Measurements from ENCODE around the gene DLX1.

The DLX1 gene

DNA sequence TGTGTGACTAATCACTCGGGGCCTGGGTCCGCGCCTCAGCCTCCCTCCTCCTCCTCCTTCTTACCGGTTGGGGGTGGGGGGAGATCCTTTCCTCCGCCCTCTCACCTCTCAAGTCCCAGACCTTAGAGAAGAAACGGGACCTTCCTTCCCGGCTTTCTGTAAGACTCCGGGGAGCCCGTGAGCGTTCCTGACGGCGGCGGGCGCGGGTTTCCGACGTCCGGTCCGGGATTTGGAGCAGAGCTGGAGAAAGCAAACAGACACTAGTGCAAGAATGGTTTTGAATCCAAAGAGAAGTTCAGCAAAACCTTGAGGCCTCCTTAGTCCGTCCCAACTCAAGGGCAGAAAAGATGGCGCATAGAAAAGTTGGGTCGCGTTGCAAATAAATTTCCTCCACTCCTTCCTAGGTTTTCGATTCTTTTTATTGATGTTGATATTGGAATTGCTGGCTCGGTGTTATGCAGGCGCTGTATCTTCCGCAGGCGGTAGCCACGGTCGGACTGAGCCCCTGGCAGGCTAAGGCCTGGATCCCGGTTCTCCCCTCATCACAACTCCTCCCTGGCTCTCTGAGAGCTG lies 2.0 kb downstream of the DLX1 start:
- H3K27ac Mint-ChIP-seq = peak overlapping the region; percentile 92
- ATAC-seq (replicated peaks) (no peak), DNase-seq (no peak)
- peaks cover 4 to 9% of the 10 kb centered on the region in 2 donors for H3K9me3 Mint-ChIP-seq
- peaks cover 31 to 53% of the 10 kb centered on the region in 2 donors for H3K4me1 Mint-ChIP-seq
- peak overlapping the region; percentile 51 to 66 for H3K4me3 Mint-ChIP-seq
- H3K36me3 Mint-ChIP-seq = peaks cover 10 to 15% of the 10 kb centered on the region in 2 donors
- H3K27me3 Mint-ChIP-seq = peaks cover 82 to 86% of the 10 kb centered on the region in 2 donors

DNA sequence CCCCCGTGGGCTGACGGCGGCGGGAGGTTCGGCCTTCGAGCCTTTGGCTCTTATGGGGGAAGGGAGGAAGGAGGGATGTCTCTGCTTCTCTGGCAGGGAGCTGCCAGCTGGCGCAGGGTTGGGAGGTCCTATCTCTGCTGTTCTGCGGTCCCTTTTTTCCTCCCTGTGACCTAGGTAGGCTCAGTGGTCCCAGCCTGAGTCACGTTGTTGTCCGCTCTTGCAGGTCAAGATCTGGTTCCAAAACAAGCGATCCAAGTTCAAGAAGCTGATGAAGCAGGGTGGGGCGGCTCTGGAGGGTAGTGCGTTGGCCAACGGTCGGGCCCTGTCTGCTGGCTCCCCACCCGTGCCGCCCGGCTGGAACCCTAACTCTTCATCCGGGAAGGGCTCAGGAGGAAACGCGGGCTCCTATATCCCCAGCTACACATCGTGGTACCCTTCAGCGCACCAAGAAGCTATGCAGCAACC lies 2.5 kb downstream of the DLX1 start:
- H3K9me3 Mint-ChIP-seq = peaks cover 4 to 9% of the 10 kb centered on the region in 2 donors

DNA sequence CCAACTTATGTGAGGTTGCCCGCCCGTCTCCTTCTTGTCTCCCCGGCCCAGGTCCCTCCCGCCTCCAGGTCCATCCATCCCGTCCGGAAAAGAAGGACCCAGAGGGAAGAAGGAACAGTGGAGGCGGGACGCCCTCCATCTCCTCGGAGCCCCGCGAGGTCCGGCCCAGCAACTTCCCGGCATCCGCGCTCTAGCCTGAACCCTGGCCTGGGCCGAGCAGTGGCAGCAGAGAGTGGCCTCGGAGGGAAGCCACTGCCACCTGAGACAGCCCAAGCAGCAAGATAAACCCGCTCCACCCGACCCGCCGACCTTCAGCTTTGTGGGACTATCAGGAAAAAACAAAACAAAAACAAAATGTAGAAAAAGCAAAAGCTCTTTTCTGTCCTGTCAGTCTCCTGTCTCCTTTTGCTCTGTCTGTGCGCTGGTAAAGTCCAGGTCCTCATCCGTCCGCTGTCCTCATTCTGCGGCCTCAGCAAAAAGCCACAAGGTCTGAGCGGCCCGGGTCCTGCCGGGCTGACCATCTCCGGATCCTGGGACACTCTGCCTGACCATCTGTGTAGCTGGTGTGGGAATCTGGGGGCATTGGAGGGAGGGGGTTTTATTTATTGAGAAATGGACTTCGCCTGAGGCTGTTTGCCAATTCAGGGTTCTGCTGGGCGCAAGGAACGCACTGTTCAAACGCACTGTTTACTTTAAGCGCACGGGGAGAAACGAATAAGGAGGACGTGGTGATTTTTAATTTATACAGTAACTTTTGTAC lies 3.1 kb downstream of the DLX1 start:
- Mint-ChIP-seq H3K9me3 (peaks cover 4 to 9% of the 10 kb centered on the region in 2 donors), H3K36me3 (peaks cover 10 to 19% of the 10 kb centered on the region in 2 donors), H3K27me3 (peaks cover 86 to 88% of the 10 kb centered on the region in 2 donors), H3K27ac (peak overlapping the region; percentile 92), H3K4me3 (peak overlapping the region; percentile 25 to 66), H3K4me1 (peaks cover 29 to 53% of the 10 kb centered on the region in 2 donors)
- ATAC-seq (replicated peaks) (no peak), DNase-seq (no peak)

More for the DNA sequence above, 2.5 kb downstream of the DLX1 start:
- peaks cover 86% of the 10 kb centered on the region in 2 donors for H3K27me3 Mint-ChIP-seq
- H3K36me3 Mint-ChIP-seq = peaks cover 10 to 15% of the 10 kb centered on the region in 2 donors
- peaks cover 31 to 53% of the 10 kb centered on the region in 2 donors for H3K4me1 Mint-ChIP-seq
- ATAC-seq (replicated peaks) (no peak), DNase-seq (no peak)
- H3K4me3 Mint-ChIP-seq = peak overlapping the region; percentile 51 to 66
- H3K27ac Mint-ChIP-seq = peak overlapping the region; percentile 92

DNA sequence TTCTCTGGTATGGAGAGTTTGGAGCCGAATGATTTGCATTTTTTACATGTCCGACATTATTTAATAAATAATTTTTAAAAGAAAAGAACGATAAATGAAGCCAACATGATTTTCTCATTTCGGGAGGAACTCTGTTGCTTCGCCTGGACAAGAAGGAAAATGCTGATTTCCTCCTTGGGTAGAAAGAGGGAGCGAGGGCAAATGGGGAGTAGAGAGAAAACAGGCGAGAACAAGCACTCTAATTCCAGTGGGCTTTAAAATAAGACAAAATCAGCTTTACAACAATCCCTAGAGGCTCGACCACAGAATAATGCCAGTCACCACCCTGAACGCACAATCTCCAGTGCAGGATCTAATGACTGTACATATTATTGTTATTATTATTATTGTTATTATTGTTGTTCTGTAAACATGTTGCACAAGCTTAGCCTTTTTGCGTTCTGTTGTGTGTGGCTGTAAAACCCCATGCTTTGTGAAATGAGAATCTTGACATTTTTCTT lies 3.7 kb downstream of the DLX1 start:
- Mint-ChIP-seq H3K9me3 (peaks cover 4 to 9% of the 10 kb centered on the region in 2 donors), H3K27me3 (peaks cover 82 to 86% of the 10 kb centered on the region in 2 donors), H3K4me1 (peaks cover 25 to 47% of the 10 kb centered on the region in 2 donors), H3K36me3 (peaks cover 10 to 19% of the 10 kb centered on the region in 2 donors), H3K27ac (no peak overlapping the region), H3K4me3 (no peak overlapping the region)
- ATAC-seq (replicated peaks) (no peak), DNase-seq (no peak)

DNA sequence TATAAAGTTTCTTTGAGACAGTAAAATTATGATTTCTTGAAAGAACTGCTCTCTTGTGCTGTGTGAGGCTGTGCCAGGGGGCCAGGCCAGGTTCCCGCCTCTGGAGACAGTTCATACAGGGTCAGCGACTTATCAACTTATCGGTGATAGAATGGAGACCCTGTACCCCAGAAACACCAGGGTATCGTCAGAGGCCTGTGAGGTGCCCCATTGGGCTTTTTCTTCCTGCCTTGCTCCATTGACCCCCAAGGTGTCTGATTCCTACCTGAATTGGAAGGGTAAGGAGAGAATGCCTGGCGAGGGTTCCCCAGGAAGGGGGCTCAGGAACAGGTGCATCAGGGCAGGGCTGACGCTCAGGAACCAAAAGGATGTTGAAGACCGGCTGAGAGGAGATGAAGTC lies 4.3 kb downstream of the DLX1 start:
- H3K4me1 Mint-ChIP-seq = peaks cover 20 to 41% of the 10 kb centered on the region in 2 donors
- H3K9me3 Mint-ChIP-seq = peaks cover 4 to 9% of the 10 kb centered on the region in 2 donors
- DNase-seq (no peak), ATAC-seq (replicated peaks) (no peak)
- H3K36me3 Mint-ChIP-seq = peaks cover 10 to 19% of the 10 kb centered on the region in 2 donors
- H3K27ac Mint-ChIP-seq = peak overlapping the region; percentile 51
- no peak overlapping the region for H3K4me3 Mint-ChIP-seq
- peaks cover 76 to 86% of the 10 kb centered on the region in 2 donors for H3K27me3 Mint-ChIP-seq

DNA sequence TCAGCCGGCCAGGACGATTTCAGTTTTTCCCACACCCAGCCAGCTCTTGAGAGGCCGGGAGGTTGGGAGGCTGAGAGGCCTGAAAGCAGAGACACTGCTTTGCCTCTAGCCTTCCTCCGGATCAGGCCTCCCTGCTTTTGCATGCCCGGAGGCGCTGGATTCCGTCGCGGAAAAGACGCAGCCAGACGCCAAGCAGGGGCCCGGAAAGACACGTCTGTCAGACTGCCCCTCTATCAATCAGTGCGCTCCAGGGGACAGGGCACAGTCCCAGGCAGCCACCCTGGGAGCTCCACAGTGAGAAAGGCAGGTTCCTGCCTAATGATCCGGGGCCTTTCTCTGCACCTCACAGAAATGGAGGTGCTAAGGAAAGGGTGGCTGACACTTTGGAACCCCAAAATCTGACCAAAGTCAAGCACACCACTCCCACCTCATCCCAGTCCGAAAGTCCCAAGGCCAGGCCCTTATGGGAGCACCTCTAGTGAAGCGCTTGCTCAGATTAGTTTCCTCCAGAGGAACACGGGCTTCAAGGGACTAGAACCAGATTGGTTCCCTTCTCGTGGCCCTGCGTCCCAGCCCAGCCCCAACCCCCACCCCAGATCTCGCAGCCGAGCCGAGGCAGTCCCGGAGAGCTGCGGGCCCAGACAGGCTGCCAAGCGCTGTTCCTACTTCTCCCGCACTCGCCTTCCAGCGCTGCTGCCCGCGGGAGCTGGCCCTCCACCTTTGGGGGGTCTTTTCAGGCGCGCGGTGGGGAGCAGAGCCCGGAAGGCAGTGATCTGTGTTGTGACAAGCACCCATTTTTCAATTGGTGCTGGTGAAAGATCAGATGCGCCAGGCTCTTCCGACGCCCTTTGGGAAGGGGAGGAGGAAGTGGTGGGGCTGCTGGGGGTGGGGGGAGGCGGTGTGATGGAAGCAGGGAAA lies 5.0 kb downstream of the DLX1 start:
- ATAC-seq (replicated peaks) (no peak), DNase-seq (no peak)
- H3K36me3 Mint-ChIP-seq = peaks cover 10 to 19% of the 10 kb centered on the region in 2 donors
- H3K4me3 Mint-ChIP-seq = peak overlapping the region in 1 of 2 donors; percentile 13
- peaks cover 15 to 39% of the 10 kb centered on the region in 2 donors for H3K4me1 Mint-ChIP-seq
- peaks cover 72 to 84% of the 10 kb centered on the region in 2 donors for H3K27me3 Mint-ChIP-seq
- peaks cover 4 to 9% of the 10 kb centered on the region in 2 donors for H3K9me3 Mint-ChIP-seq
- H3K27ac Mint-ChIP-seq = no peak overlapping the region

DNA sequence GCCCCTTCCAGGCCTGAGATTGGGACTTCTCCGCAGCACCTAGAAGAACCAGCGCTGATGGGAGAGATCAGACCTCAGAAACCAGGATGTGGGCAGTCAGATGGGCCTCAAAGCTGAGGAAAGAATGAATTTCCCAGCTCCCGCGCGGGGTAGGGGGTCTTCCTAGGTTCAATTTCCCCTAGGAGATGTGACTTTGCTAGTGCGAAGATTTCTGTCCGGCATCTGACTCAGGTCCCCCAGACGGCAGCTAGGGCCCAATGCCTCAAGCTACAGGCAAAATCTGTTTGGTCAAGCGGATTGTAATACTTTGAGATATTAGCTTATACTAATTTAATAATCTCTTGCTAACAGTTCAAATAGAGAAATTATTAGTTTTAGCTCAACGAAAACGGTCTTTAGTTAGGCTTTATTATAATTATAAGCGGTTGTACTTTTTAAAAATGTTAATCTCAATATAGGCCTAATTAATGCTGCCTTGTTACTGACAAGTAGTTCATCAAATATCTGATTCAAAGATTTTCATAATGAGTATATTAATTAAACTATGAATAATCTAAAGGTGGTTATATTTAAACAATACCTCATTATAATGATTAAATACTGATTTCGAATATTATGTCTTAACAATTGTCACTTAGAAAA lies 5.8 kb downstream of the DLX1 start:
- Mint-ChIP-seq H3K9me3 (peaks cover 4 to 9% of the 10 kb centered on the region in 2 donors), H3K27ac (no peak overlapping the region), H3K36me3 (peaks cover 7 to 19% of the 10 kb centered on the region in 2 donors), H3K4me3 (no peak overlapping the region), H3K27me3 (peaks cover 72 to 84% of the 10 kb centered on the region in 2 donors), H3K4me1 (peaks cover 16 to 39% of the 10 kb centered on the region in 2 donors)
- no peak for DNase-seq
- ATAC-seq (replicated peaks) = no peak

DNA sequence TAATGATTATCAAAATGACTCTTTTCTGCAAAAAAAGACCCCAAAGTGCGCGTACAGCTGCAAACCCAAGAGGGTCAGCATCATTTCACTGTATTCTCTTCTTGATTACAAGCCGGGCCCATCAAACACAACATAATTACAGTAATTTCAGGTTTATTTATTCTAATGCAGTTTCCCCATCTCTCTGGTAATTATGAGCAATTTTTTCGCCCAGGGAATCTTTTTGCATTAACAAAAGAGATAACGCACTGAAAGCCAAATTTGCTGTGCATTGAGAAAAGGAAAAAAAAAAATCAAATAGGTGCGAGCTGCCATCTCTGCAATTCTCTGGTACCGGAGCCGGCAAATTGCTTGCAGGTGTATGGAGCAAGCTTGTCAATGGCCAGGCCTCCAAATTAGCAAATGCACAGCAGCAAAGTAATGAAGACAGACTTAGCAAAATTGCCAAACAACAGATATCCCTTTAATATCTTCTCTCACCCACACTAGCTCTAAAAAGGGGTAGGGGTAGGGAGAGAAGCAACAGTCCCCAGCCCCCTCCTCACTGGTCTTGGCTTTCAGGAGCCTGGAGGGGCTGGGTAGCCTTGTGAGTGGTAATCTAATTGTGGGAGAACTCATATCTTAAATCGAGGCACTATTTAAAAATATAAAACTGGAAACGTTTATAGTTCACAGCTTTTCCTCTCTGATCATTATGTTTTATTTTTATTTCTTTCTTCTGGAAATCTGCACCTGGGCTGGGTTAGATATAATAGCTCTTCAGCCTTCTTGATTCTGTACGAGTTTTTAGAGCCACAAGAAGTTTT lies 6.7 kb downstream of the DLX1 start:
- no peak overlapping the region for H3K4me3 Mint-ChIP-seq

DNA sequence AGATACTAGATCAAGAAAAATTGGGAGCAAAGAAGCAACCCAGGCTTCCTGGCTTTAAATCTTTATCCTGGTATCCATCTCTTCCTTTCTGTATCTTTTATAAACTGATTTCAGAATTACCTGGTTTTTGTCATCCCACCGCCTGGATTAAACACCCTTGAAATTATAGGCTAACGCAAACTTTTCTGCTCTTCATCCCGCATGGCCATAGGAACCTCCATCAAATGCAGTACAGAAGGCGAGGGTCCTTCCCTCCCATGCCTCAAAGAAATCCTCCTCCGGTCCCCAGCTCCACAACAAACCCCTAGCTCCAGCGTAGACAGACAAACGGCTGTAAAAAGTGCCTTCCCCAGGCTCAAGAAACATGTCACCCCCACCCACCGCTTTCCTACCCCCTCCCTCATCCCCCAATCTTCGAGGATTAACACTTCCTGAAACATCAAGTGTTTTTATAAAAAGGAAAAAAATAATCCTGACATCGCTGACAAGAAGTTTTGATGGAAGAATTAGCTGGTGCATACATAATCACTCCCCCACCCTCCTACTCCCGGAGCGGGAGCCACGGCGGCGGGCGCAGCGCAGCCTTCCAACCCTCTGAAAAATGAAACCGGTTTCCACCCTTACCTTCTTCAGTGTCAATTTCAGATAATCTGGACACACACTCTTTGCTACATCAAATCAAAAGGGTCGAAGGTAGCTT lies 7.6 kb downstream of the DLX1 start:
- H3K27me3 Mint-ChIP-seq = peaks cover 69 to 86% of the 10 kb centered on the region in 2 donors
- no peak for ATAC-seq (replicated peaks)
- DNase-seq = no peak
- H3K9me3 Mint-ChIP-seq = peaks cover 4 to 9% of the 10 kb centered on the region in 2 donors
- H3K27ac Mint-ChIP-seq = peak overlapping the region; percentile 88
- H3K4me1 Mint-ChIP-seq = peaks cover 15 to 41% of the 10 kb centered on the region in 2 donors
- H3K36me3 Mint-ChIP-seq = peaks cover 5 to 11% of the 10 kb centered on the region in 2 donors
- peak overlapping the region in 1 of 2 donors; percentile 30 for H3K4me3 Mint-ChIP-seq

More for the DNA sequence above, 6.7 kb downstream of the DLX1 start:
- peaks cover 7 to 19% of the 10 kb centered on the region in 2 donors for H3K36me3 Mint-ChIP-seq
- H3K27me3 Mint-ChIP-seq = peaks cover 72 to 86% of the 10 kb centered on the region in 2 donors
- no peak for ATAC-seq (replicated peaks)
- H3K9me3 Mint-ChIP-seq = peaks cover 4 to 9% of the 10 kb centered on the region in 2 donors
- no peak for DNase-seq
- H3K4me1 Mint-ChIP-seq = peaks cover 18 to 41% of the 10 kb centered on the region in 2 donors
- H3K27ac Mint-ChIP-seq = peak overlapping the region; percentile 65

DNA sequence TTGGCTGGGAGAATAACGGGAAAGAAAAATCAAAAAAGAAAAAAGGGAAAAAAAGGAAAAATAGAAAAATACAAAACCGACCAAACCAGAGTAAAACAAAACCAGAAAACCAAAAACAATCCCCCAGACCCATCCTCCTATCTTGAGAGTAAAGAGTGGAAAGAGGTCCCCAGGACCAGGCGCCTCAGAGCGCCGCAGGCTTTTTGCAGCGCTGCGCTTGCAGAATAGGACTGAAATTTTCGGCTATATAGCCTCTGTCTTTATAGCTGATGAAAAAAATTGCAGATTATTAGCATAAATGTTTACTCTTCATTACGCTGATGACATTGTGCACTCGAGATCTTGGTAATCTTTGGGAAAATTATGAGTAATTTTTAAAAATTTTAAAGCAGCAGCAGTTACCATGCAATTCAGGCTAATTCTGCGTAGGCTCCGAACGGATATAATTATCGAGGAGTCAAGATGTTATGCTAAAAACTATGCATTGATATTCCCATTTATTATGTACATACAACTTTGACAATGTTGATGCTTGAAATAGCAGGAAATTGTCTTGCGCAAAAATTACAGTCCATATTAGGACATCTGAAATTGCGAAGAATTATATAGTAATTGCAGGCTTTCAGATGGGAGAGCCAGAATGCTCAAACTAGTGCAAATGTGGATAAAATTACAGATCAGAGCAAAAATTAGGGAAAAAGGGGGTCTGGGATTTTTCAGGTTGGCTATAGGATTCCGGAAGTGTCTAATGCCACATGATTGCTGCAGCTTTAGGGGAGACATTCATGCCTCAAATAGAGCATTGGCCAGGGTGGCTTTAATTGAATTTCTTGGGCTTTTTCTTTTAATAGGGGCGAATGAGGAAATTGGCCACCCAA lies 8.3 kb downstream of the DLX1 start:
- peak overlapping the region; percentile 88 for H3K27ac Mint-ChIP-seq
- H3K4me1 Mint-ChIP-seq = peaks cover 18 to 40% of the 10 kb centered on the region in 2 donors
- H3K9me3 Mint-ChIP-seq = peaks cover under 1 to 6% of the 10 kb centered on the region in 2 donors
- ATAC-seq (replicated peaks) = no peak
- no peak for DNase-seq
- H3K4me3 Mint-ChIP-seq = peak overlapping the region in 1 of 2 donors; percentile 30
- peaks cover under 1 to 8% of the 10 kb centered on the region in 2 donors for H3K36me3 Mint-ChIP-seq
- peaks cover 65 to 84% of the 10 kb centered on the region in 2 donors for H3K27me3 Mint-ChIP-seq

DNA sequence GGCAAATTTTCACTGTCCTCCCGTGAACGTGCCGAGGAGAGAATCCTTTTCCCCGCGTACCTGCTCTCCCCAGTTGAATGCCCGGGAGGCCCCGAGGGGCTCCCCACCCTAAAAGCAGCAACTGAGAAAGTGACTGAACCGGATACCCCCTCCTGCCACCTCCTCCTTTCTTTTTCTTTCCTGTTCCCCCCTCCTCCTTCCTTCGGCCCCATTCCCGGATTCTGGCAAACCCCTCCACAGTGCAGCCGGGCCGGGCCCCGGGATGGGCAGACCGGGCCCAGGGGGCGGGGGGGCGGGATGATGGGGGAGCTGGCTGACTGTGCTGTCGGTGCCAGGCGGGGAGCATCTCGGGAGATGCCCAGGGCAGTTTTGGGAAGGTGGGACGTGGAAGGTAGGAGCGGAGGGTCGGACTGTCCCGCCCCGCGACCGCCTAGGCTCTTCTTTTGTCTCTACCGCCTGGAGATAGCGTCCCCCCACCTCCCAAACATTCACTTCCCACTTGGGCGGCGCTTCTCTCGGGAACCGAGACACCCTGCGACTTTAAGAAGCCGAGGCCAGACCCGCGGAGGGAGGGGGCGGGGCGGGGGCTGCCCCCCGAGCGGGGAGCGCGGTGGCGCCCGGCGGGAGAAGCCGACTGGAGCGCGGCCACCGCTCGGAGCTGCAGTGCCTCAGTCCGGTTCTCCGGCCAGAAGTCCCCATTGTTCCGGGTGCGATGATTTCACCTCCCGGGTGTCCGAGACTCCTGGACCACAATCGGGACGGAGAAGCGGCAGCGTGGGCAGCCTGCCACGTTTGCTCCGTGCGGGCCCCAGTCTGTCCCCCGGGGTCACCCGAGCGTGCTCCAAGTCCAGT lies 9.2 kb downstream of the DLX1 start:
- Mint-ChIP-seq H3K4me3 (peak overlapping the region; percentile 79 to 80), H3K27ac (no peak overlapping the region), H3K9me3 (peaks cover 0 to 4% of the 10 kb centered on the region in 2 donors), H3K36me3 (peaks cover 0 to 9% of the 10 kb centered on the region in 2 donors), H3K4me1 (peaks cover 20 to 42% of the 10 kb centered on the region in 2 donors), H3K27me3 (peaks cover 62 to 84% of the 10 kb centered on the region in 2 donors)
- no peak for ATAC-seq (replicated peaks)
- DNase-seq = no peak

Measured in stimulated activated naive B cell treated with anti-CD40 and anti-IgM and Interleukin-4, amounts not matched to agents 10 μg/mL and 1 μg/mL and 100 μg/mL, for 72 hours (primary cell).